HL-60 (cell line): ENCODE measurements around the gene DNAH10.

Experiments
- GABPA ChIP-seq: IDR thresholded peaks from 2 replicates; pipeline ENCODE4 v1.6.1; 2012; ENCODE audit warnings: low read depth
- TF ChIP-seq, protein P1 (sequence below): IDR thresholded peaks from one replicate; pipeline ENCODE4 v1.5.1; 2011; ENCODE audit warnings: low read length, control low read depth, inconsistent platforms; ENCODE audit not compliant: insufficient read depth
- TF ChIP-seq, protein P2 (sequence below): IDR thresholded peaks from 2 replicates; pipeline ENCODE4 v1.6.1; 2012; ENCODE audit warnings: low read depth; ENCODE audit not compliant: insufficient replicate concordance

DNA sequence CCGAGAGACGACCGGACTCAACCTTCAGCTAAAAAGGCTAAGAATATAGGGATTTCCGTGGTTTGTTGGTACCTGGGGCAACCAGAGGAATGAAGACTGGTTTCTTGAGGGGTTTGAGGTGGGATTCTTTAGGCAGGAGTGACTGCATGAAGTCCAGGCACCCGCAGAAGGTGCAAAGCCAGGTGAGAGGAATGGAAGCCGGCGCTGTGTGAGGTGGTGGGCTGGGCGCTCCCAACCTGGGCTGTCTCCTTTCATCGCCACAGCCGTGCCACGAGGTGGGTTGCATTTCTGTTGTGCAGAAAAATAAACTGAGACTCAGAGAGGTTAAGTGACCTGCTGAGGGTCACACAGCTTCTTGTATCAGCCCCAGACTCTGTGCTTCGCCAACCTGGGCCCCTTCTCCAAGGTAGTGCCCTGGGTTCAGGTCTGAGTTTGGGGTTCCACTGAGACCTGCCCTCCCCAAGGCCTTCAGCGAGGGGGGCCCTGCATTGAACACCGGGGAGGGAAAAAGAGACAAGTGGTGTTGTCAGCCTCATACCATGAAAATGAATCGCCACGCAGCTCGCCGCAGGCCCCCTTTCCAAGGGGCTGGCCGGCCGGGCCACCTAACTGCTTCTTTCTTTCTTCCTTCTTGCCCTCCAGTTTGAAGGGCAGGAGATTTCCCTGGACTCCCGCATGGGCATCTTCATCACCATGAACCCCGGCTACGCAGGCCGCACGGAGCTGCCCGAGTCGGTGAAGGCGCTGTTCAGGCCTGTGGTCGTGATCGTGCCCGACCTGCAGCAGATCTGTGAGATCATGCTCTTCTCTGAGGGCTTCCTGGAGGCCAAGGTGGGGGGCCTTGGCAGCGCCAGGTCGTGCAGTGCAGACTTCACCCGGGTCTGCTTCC, 88.4 kb downstream of the DNAH10 start:
- TF ChIP-seq, protein P1, sequence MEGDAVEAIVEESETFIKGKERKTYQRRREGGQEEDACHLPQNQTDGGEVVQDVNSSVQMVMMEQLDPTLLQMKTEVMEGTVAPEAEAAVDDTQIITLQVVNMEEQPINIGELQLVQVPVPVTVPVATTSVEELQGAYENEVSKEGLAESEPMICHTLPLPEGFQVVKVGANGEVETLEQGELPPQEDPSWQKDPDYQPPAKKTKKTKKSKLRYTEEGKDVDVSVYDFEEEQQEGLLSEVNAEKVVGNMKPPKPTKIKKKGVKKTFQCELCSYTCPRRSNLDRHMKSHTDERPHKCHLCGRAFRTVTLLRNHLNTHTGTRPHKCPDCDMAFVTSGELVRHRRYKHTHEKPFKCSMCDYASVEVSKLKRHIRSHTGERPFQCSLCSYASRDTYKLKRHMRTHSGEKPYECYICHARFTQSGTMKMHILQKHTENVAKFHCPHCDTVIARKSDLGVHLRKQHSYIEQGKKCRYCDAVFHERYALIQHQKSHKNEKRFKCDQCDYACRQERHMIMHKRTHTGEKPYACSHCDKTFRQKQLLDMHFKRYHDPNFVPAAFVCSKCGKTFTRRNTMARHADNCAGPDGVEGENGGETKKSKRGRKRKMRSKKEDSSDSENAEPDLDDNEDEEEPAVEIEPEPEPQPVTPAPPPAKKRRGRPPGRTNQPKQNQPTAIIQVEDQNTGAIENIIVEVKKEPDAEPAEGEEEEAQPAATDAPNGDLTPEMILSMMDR = no peak
- no peak for TF ChIP-seq GABPA
- TF ChIP-seq, protein P2, sequence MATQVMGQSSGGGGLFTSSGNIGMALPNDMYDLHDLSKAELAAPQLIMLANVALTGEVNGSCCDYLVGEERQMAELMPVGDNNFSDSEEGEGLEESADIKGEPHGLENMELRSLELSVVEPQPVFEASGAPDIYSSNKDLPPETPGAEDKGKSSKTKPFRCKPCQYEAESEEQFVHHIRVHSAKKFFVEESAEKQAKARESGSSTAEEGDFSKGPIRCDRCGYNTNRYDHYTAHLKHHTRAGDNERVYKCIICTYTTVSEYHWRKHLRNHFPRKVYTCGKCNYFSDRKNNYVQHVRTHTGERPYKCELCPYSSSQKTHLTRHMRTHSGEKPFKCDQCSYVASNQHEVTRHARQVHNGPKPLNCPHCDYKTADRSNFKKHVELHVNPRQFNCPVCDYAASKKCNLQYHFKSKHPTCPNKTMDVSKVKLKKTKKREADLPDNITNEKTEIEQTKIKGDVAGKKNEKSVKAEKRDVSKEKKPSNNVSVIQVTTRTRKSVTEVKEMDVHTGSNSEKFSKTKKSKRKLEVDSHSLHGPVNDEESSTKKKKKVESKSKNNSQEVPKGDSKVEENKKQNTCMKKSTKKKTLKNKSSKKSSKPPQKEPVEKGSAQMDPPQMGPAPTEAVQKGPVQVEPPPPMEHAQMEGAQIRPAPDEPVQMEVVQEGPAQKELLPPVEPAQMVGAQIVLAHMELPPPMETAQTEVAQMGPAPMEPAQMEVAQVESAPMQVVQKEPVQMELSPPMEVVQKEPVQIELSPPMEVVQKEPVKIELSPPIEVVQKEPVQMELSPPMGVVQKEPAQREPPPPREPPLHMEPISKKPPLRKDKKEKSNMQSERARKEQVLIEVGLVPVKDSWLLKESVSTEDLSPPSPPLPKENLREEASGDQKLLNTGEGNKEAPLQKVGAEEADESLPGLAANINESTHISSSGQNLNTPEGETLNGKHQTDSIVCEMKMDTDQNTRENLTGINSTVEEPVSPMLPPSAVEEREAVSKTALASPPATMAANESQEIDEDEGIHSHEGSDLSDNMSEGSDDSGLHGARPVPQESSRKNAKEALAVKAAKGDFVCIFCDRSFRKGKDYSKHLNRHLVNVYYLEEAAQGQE = no peak
